Endothelial cell of umbilical vein (primary cell): ENCODE data around the gene TENM4.

Source experiments
- EZH2 ChIP-seq: IDR thresholded peaks from 2 replicates; pipeline ENCODE4 v1.6.1; 2012; ENCODE audit warnings: borderline replicate concordance, low read depth, mild to moderate bottlenecking, moderate library complexity, low read length, inconsistent platforms; ENCODE audit not compliant: severe bottlenecking
- FOS ChIP-seq: IDR thresholded peaks from 2 replicates; pipeline ENCODE4 v1.6.1; 2011; ENCODE audit warnings: mild to moderate bottlenecking, low read length, moderate library complexity, borderline replicate concordance; ENCODE audit not compliant: insufficient read depth
- GATA2 ChIP-seq: IDR thresholded peaks from 2 replicates; pipeline ENCODE4 v1.7.0; 2011; ENCODE audit warnings: low read depth, mild to moderate bottlenecking, moderate library complexity, mixed read lengths, low read length; ENCODE audit not compliant: insufficient read length, insufficient read depth
- JUN ChIP-seq: IDR thresholded peaks from 2 replicates; pipeline ENCODE4 v1.6.1; 2011; ENCODE audit warnings: borderline replicate concordance, low read depth; ENCODE audit not compliant: insufficient read length, insufficient read depth
- MYC ChIP-seq: IDR thresholded peaks from one replicate; pipeline ENCODE4 v1.6.1; 2011; ENCODE audit warnings: mild to moderate bottlenecking, low read depth, low read length
- POLR2A ChIP-seq: IDR thresholded peaks from 2 replicates; pipeline ENCODE4 v1.6.1; 2012; ENCODE audit warnings: low read depth, mild to moderate bottlenecking, control low read depth, low read length
- POLR2AphosphoS5 ChIP-seq: IDR thresholded peaks from 2 replicates; pipeline ENCODE4 v1.6.1; 2012; ENCODE audit warnings: low read depth, mild to moderate bottlenecking, control low read depth, low read length, moderate library complexity; ENCODE audit not compliant: insufficient read depth
- TF ChIP-seq, protein P1 (sequence below), 2 donors: IDR thresholded peaks; 1 replicate in 1 of 2; 2 replicates in 1 of 2; pipeline ENCODE4 v1.5.1; 2011; ENCODE audit warnings: low read length in 2 of 2, mild to moderate bottlenecking in 2 of 2, moderate library complexity in 2 of 2, control low read depth in 1 of 2, inconsistent platforms in 1 of 2, low read depth in 1 of 2; ENCODE audit not compliant: insufficient read depth in 1 of 2; ENCODE audit errors: extremely low read depth in 1 of 2
- TF ChIP-seq, protein P2 (sequence below): IDR thresholded peaks from 2 replicates; pipeline ENCODE4 v1.6.1; 2011; ENCODE audit not compliant: insufficient read depth, insufficient read length

- no peak for TF ChIP-seq POLR2A
- TF ChIP-seq, protein P1, sequence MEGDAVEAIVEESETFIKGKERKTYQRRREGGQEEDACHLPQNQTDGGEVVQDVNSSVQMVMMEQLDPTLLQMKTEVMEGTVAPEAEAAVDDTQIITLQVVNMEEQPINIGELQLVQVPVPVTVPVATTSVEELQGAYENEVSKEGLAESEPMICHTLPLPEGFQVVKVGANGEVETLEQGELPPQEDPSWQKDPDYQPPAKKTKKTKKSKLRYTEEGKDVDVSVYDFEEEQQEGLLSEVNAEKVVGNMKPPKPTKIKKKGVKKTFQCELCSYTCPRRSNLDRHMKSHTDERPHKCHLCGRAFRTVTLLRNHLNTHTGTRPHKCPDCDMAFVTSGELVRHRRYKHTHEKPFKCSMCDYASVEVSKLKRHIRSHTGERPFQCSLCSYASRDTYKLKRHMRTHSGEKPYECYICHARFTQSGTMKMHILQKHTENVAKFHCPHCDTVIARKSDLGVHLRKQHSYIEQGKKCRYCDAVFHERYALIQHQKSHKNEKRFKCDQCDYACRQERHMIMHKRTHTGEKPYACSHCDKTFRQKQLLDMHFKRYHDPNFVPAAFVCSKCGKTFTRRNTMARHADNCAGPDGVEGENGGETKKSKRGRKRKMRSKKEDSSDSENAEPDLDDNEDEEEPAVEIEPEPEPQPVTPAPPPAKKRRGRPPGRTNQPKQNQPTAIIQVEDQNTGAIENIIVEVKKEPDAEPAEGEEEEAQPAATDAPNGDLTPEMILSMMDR (IDR thresholded peaks at IDR 0.05; ENCODE audit: extremely low read depth in 1 of 2, insufficient read depth in 1 of 2, low read depth in 1 of 2, low read length in 2 of 2) = no peak
- TF ChIP-seq MYC = no peak
- TF ChIP-seq POLR2AphosphoS5 = no peak
- no peak for TF ChIP-seq EZH2
- TF ChIP-seq, protein P2, sequence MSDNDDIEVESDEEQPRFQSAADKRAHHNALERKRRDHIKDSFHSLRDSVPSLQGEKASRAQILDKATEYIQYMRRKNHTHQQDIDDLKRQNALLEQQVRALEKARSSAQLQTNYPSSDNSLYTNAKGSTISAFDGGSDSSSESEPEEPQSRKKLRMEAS = no peak
- TF ChIP-seq JUN = no peak
- no peak for TF ChIP-seq FOS
- TF ChIP-seq GATA2 = no peak
Observed at GRCh38 chr11:79427611-79428327, 13.1 kb downstream of the TENM4 start.
